BJ (cell line): Measurements from ENCODE around the gene WDTC1. TPM values are rescaled to one million over a fixed set of nuclear protein-coding genes. Genes with fewer than 3 reads are reported as not detected.

ENCODE experiments used
- CTCF ChIA-PET: fragments of 350-600 bp; formaldehyde crosslinking; extraction: SDS; loops from one replicate; lab custom pipeline; 2021; ENCODE audit warnings: antibody characterized with exemption, inconsistent platforms; lab: Yijun Ruan, JAX
- POLR2A ChIA-PET: fragments of 300-600 bp; sonication (Branson Sonifier 250); formaldehyde crosslinking; extraction: SDS; loops from one replicate; lab custom pipeline; 2021; ENCODE audit warnings: antibody characterized with exemption; lab: Charles Lee
- DNase-seq: peaks from one replicate; pipeline ENCODE4 v3.0.0-alpha.2; 2011; ENCODE audit warnings: low read depth
- H3K27me3 ChIP-seq: 2 replicates; pipeline ENCODE4 v1.6.0; 2011; ENCODE audit warnings: low read length; ENCODE audit not compliant: control insufficient read depth, insufficient read depth
- H3K36me3 ChIP-seq: 2 replicates; pipeline ENCODE4 v1.5.1; 2011; ENCODE audit warnings: low read length; ENCODE audit not compliant: control insufficient read depth, insufficient read depth
- H3K4me3 ChIP-seq: 2 replicates; pipeline ENCODE4 v1.5.1; 2011; ENCODE audit warnings: low read depth, mild to moderate bottlenecking, control low read depth, low read length
- polyA plus RNA-seq: library from polyadenylated mRNA; depleted of rRNA; stranded (reverse); fragments of >200 nt; gene quantifications from 2 replicates; pipeline ENCODE4 v1.2.3, GENCODE V29; 2011; rRNA removed
- small RNA-seq: library from RNA; depleted of rRNA; stranded (forward); fragments of <200 nt; gene quantifications from one replicate; pipeline ENCODE3, GENCODE V24; 2012; ENCODE audit warnings: low replicate concordance, low read depth; ENCODE audit not compliant: insufficient read length
- TF ChIP-seq, protein P1 (sequence below): IDR thresholded peaks from 2 replicates; pipeline ENCODE4 v1.5.1; 2011; ENCODE audit warnings: low read depth, mild to moderate bottlenecking, control low read depth, inconsistent platforms, low read length, moderate library complexity; ENCODE audit not compliant: insufficient read depth

The WDTC1 gene
- polyA plus RNA-seq, 1 experiment = 16.4 TPM

GRCh38 chr1:27357281-27358037, 123.0 kb downstream of the WDTC1 start:
- peaks cover 39% of the 10 kb centered on the region for H3K36me3 ChIP-seq
- no peaks in the 10 kb centered on the region for H3K27me3 ChIP-seq
- POLR2A ChIA-PET = no interaction called here
- CTCF ChIA-PET = interaction anchor here (0.6 to 6.1 kb wide), 24 partner anchors 8 to 433 kb away, joined by 3 to 60 read pairs (median 7); partner anchors contain the start of genes GPR3, MAP3K6 and SYTL1
- H3K4me3 ChIP-seq = no peak overlapping the region
- DNase-seq = no peak
- TF ChIP-seq, protein P1, sequence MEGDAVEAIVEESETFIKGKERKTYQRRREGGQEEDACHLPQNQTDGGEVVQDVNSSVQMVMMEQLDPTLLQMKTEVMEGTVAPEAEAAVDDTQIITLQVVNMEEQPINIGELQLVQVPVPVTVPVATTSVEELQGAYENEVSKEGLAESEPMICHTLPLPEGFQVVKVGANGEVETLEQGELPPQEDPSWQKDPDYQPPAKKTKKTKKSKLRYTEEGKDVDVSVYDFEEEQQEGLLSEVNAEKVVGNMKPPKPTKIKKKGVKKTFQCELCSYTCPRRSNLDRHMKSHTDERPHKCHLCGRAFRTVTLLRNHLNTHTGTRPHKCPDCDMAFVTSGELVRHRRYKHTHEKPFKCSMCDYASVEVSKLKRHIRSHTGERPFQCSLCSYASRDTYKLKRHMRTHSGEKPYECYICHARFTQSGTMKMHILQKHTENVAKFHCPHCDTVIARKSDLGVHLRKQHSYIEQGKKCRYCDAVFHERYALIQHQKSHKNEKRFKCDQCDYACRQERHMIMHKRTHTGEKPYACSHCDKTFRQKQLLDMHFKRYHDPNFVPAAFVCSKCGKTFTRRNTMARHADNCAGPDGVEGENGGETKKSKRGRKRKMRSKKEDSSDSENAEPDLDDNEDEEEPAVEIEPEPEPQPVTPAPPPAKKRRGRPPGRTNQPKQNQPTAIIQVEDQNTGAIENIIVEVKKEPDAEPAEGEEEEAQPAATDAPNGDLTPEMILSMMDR = peak; percentile 91

Small RNA genes lying within 50 kb of the gene (small RNA-seq; reads per million reads assigned to genes)
- gene RF00019 (not detected), gene RNU6-48P (not detected), gene SNRPEP7 (not detected)

Other genes starting within 250 kb of the WDTC1 start
- gene TRNP1, start 240.9 kb upstream of the WDTC1 start, polyA plus RNA-seq = 68.9 and 75.4 TPM in 2 replicates
- 1.7 and 3.9 TPM in 2 replicates for gene TENT5B, start 221.8 kb upstream of the WDTC1 start, polyA plus RNA-seq
- 12.3 and 18.9 TPM in 2 replicates for gene SLC9A1, start 79.5 kb upstream of the WDTC1 start, polyA plus RNA-seq
- gene TMEM222, start 87.5 kb downstream of the WDTC1 start, polyA plus RNA-seq = 39.4 and 76.2 TPM in 2 replicates
- gene SYTL1, start 107.4 kb downstream of the WDTC1 start, polyA plus RNA-seq = 0.20 and 0.23 TPM in 2 replicates
- 9.3 and 18.0 TPM in 2 replicates for gene MAP3K6, start 132.3 kb downstream of the WDTC1 start, polyA plus RNA-seq
- not detected in 2 replicates for gene FCN3, start 140.2 kb downstream of the WDTC1 start, polyA plus RNA-seq
- gene CD164L2, start 148.7 kb downstream of the WDTC1 start, polyA plus RNA-seq = not detected in 2 replicates
- 1.0 and 1.8 TPM in 2 replicates for gene GPR3, start 158.0 kb downstream of the WDTC1 start, polyA plus RNA-seq